ENCODE measurements around the gene NGEF.

DNA sequence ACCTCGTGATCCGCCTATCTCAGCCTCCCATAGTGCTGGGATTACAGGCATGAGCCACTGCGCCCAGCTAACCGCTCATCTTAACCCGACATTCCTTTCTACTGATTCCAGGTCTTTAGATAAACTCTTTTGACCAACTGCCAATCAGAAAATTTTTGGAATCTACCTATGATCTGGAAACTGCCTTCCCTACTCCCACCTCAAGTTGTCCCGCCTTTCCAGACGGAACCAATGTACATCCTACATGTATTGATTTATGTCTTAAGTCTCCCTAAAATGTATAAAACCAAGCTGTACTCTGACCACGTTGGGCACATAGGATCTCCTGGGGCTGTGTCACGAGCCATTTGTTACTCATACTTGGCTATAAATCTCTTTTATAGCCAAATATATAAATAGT is 16.3 kb upstream of the NGEF start:
- TF ChIP-seq EP300 (IDR thresholded peaks at IDR 0.05; ENCODE audit: low read depth): no peak
- TF ChIP-seq, protein P1, sequence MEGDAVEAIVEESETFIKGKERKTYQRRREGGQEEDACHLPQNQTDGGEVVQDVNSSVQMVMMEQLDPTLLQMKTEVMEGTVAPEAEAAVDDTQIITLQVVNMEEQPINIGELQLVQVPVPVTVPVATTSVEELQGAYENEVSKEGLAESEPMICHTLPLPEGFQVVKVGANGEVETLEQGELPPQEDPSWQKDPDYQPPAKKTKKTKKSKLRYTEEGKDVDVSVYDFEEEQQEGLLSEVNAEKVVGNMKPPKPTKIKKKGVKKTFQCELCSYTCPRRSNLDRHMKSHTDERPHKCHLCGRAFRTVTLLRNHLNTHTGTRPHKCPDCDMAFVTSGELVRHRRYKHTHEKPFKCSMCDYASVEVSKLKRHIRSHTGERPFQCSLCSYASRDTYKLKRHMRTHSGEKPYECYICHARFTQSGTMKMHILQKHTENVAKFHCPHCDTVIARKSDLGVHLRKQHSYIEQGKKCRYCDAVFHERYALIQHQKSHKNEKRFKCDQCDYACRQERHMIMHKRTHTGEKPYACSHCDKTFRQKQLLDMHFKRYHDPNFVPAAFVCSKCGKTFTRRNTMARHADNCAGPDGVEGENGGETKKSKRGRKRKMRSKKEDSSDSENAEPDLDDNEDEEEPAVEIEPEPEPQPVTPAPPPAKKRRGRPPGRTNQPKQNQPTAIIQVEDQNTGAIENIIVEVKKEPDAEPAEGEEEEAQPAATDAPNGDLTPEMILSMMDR (IDR thresholded peaks at IDR 0.05): no peak

Data from transverse colon (tissue), 3 donors.